H54 (cell line): ENCODE measurements around the gene SUMO4.
"Not testable (repeated sequence)": the region's sequence is repeated elsewhere in the genome, so short reads cannot be mapped to it uniquely, and the experiment has no call there.

ENCODE experiments used
- DNase-seq: peaks from one replicate; pipeline ENCODE4 v3.0.0; 2011; ENCODE audit warnings: low spot score, mixed read lengths; ENCODE audit not compliant: insufficient read length
- FAIRE-seq: peaks from 3 replicates; lab custom pipeline; 2011; peaks lifted over from hg19 to GRCh38; lab: Jason Lieb, UNC
- POLR2A ChIP-seq: IDR thresholded peaks from 2 replicates; pipeline ENCODE4 v1.6.1; 2011; ENCODE audit warnings: low read depth, mild to moderate bottlenecking, low read length

The SUMO4 gene

GRCh38 chr6:149431905-149432775, 32.1 kb downstream of the SUMO4 start:
- FAIRE-seq (peak; percentile 81), DNase-seq (peak; percentile 68)
- TF ChIP-seq POLR2A, result no peak

- FAIRE-seq, result no peak
- DNase-seq, result no peak
- no peak for TF ChIP-seq POLR2A
Measured at GRCh38 chr6:149433405-149433804, 33.3 kb downstream of the SUMO4 start.

GRCh38 chr6:149433881-149434280, 33.8 kb downstream of the SUMO4 start:
- no peak for FAIRE-seq
- TF ChIP-seq POLR2A, result no peak

GRCh38 chr6:149435919-149436586, 36.0 kb downstream of the SUMO4 start:
- TF ChIP-seq POLR2A, result no peak
- FAIRE-seq (no peak), DNase-seq (no peak)

More at GRCh38 chr6:149433881-149434280, 33.8 kb downstream of the SUMO4 start:
- no peak for DNase-seq

GRCh38 chr6:149436647-149437046, 36.6 kb downstream of the SUMO4 start:
- FAIRE-seq (no peak), DNase-seq (no peak)
- TF ChIP-seq POLR2A, result no peak

GRCh38 chr6:149437212-149437611, 37.1 kb downstream of the SUMO4 start:
- no peak for TF ChIP-seq POLR2A
- DNase-seq (no peak), FAIRE-seq (no peak)

- FAIRE-seq (no peak), DNase-seq (no peak)
- TF ChIP-seq POLR2A, result no peak
Measured at GRCh38 chr6:149438855-149439254, 38.8 kb downstream of the SUMO4 start.

- no peak for TF ChIP-seq POLR2A
- FAIRE-seq, result no peak
- no peak for DNase-seq
Measured at GRCh38 chr6:149439626-149440025, 39.6 kb downstream of the SUMO4 start.

- no peak for FAIRE-seq
- peak; percentile 57 for DNase-seq
- no peak for TF ChIP-seq POLR2A
Measured at GRCh38 chr6:149440735-149441671, 40.9 kb downstream of the SUMO4 start.

GRCh38 chr6:149441740-149442139, 41.7 kb downstream of the SUMO4 start:
- FAIRE-seq (no peak), DNase-seq (no peak)
- no peak for TF ChIP-seq POLR2A

- no peak for TF ChIP-seq POLR2A
- FAIRE-seq (no peak), DNase-seq (no peak)
Measured at GRCh38 chr6:149443411-149444181, 43.5 kb downstream of the SUMO4 start.

- not testable (repeated sequence) for FAIRE-seq, DNase-seq
Measured at GRCh38 chr6:149444360-149445094, 44.5 kb downstream of the SUMO4 start.
